ENCODE measurements around the gene ELP2.

ELP2 gene

GRCh38 chr18:36126668-36127067 lies 3.0 kb upstream of the ELP2 start:
- no peak for DNase-seq (ENCODE audit: low read depth)

GRCh38 chr18:36127836-36128529 lies 1.7 kb upstream of the ELP2 start:
- DNase-seq (ENCODE audit: low read depth), result peak; percentile 16

DNA sequence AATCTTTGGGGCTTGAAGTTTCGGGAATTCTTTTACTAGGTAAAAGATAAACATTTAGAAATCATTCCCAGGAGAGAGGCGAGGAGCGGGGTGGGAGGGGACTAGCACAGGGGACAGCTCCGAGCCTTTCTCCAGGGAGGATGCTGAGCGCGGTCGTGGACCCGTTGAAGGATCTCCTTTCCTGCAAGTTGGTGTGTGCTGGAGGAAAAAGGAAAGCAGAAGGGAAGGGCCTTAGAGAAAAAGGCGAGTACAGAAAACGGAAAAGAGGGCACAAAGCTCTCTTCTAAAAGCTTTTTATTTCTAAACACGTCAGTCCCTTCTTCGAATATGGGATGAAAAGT lies 1.2 kb upstream of the ELP2 start:
- peak; percentile 56 for DNase-seq (ENCODE audit: low read depth)

DNA sequence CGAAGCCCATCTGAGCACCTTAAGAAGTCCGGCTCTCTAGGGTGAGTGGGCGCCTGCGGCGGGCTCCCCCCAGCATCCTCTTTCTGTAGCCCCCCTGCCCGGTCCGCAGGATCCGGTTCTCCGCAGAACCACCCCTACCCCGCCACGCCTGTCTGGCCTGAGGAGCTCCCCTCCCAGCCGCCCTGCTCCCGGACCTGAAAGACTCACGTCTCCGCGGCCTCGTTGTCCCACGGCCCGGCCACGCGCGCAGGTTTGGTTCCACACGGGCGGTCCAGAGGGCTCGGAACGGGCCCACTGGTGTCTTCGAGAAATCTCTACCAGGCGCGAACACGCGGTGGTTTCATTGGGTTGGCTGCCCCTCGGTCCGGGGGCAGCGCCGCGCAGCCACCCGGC lies 796 bp upstream of the ELP2 start:
- no peak for DNase-seq (ENCODE audit: low read depth)

- DNase-seq (ENCODE audit: low read depth), result peak; percentile 11
Measured at GRCh38 chr18:36130039-36130831, 536 bp downstream of the ELP2 start.

- DNase-seq (ENCODE audit: low read depth), result no peak
Measured at GRCh38 chr18:36130883-36131653, 1.4 kb downstream of the ELP2 start.

DNA sequence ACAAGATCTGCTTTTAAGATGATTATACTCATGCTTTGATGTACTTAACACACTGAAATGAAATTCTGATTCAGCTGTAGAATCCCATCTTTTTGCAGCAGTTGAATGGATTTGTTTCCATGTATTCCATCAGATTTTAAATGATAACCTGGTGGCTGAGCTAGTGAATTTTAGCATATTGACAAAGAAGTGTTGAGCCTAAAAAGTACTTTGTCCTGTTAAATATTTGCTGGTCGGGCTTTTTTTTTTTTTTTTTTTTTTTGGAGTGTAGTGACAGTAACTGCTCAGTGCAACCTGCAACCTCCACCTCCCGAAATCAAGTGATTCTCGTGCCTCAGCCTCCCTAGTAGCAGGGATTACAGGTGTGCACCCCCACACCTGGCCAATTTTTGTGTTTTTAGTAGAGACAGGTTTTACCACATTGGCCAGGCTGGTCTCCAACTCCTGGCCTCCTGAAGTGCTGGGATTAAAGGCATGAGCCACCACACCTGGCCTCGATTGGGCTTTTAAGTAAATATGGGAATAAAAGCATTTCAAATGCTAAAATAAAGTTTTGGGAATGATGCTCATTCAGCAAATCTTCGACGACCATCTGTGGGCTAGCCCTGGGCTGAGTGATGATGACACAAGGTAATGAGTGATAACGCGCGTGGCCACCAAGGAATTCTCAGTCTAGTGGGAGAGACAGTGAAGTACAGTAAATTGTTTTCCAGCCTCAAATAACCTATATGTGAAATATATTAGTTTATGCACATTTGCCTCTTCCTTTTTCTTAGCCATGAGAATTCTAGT lies 2.2 kb downstream of the ELP2 start:
- no peak for DNase-seq (ENCODE audit: low read depth)

GRCh38 chr18:36132756-36133155 lies 3.1 kb downstream of the ELP2 start:
- no peak for DNase-seq (ENCODE audit: low read depth)

DNA sequence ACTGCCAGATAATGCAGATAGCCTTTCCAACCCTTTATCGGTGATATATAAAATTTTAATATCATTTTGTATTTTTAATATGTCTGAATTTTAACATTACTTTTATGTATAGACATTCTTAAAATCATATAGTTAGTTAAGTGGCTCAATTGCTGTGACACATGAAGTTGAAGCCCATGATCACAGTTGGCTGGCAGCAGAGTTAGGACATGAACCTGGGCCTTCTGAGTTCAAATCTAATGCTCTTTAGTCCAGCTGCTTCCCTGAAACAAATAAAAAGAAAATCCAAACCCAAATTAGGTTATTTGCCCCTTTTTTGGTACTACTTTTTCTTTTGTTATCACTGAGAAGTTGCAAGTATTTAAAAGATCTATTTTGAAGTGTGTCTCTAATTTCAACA lies 5.6 kb downstream of the ELP2 start:
- no peak for DNase-seq (ENCODE audit: low read depth)

GRCh38 chr18:36139245-36139644 lies 9.5 kb downstream of the ELP2 start:
- DNase-seq (ENCODE audit: low read depth), result no peak

- DNase-seq (ENCODE audit: low read depth), result no peak
Measured at GRCh38 chr18:36141576-36141975, 11.9 kb downstream of the ELP2 start.

- no peak for DNase-seq (ENCODE audit: low read depth)
Measured at GRCh38 chr18:36142751-36143150, 13.1 kb downstream of the ELP2 start.

DNA sequence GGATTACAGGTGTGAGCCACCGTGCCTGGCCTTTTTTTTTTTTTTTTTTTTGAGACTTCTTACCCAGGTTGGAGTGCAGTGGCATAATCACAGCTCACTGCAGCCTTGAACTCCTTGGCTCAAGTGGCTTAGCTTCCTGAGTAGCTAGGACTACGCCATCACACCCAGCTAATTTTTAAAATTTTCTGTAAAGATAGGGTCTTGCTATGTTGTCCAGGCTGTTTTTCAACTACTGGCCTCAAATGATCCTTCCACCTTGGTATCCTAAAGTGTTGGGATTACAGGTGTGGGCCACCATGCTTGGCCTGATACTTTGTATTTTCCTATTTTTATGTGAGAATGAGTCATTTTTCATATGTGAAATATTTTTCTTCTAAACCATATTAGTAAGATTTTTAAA lies 13.7 kb downstream of the ELP2 start:
- no peak for DNase-seq (ENCODE audit: low read depth)

DNA sequence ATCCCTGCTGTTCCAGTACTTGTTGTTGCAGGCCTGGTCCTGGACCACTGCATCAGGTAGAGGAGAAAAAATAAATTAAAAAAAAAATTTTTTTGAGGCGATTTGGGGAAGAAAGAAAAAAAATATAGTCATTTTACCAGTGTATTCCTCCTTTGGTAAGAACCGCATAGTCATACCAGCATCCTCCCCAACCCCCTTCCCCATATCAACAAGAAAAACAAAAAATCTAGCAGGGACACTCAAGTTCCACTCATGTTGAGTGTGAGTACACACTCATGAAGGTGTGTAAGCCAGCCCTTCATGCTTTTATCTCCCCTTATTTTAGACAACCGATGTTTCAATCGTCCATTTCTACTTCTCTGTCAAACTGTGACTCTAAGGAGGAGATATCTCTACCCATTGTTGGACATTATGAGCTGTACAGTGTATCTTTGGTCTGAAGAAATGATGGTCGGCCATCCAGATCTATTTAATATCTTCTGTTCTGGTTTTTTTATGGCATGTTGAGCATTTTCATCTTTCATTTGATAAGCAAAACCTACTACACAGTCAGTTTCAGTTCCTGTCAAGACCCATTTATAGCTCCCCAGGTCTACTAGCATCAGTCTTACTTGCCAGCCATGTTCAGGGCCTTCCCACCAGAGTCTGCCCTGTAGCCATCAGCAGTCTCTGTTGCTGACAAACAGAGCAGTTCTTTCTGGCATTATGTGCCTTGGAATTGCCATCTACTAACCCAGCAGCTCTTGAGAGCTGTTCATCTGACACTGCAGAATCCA lies 20.0 kb downstream of the ELP2 start:
- DNase-seq (ENCODE audit: low read depth), result no peak

DNA sequence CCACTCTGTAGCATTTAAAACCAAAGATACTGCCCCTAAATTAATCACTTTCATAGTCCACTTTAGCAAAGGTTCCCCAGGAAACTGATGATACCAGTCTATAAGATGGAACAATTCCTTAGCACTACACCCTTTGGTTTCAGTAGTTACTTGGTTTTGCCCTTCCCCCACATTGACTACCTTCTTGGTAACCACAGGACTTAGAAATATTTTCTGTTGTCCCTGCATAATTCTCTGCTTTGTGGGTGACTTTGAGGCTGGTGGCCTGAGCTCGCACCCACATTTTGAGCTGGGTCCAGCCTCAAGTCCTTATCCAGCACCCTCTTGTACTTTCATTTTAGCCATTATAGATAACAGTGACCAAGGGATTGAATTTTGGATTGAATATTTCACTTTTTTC lies 23.1 kb downstream of the ELP2 start:
- no peak for DNase-seq (ENCODE audit: low read depth)

DNA sequence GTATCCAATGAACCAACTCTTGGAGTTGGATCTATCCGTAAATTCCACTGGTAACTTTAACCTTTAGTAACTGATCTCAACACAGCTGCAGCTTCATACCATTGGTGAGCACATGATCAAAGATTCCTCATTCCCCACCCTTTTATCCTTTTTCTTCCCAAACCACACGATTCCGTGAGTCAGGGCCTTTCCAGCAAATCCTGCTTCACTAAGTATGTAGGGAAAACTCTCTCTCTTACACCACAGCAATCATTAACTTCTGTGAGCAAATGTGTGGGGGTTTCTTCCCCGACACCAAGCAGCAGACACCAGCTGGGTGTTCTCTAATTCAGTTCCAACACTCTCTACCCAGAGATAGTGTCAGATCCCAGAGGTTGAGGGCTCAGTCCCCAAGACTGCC lies 23.5 kb downstream of the ELP2 start:
- peak; percentile 96 for DNase-seq (ENCODE audit: low read depth)

- peak; percentile 63 for DNase-seq (ENCODE audit: low read depth)
Measured at GRCh38 chr18:36153771-36154170, 24.1 kb downstream of the ELP2 start.

- peak; percentile 63 for DNase-seq (ENCODE audit: low read depth)
Measured at GRCh38 chr18:36155851-36156757, 26.4 kb downstream of the ELP2 start.

GRCh38 chr18:36157441-36157840 lies 27.7 kb downstream of the ELP2 start:
- peak; percentile 68 for DNase-seq (ENCODE audit: low read depth)

- DNase-seq (ENCODE audit: low read depth), result peak; percentile 93
Measured at GRCh38 chr18:36158266-36158867, 28.7 kb downstream of the ELP2 start.

All from EH (cell line).